Articular chondrocyte of knee joint (primary cell): ENCODE data around the gene DDIT4. TPM values are rescaled to one million over a fixed set of nuclear protein-coding genes. Genes with fewer than 3 reads are reported as not detected.

ENCODE experiments used
- total RNA-seq: library from RNA; depleted of rRNA; stranded (reverse); fragments of >200 nt; gene quantifications from 2 replicates; pipeline ENCODE4 v1.2.3, GENCODE V29; 2012

Gene DDIT4, protein sequence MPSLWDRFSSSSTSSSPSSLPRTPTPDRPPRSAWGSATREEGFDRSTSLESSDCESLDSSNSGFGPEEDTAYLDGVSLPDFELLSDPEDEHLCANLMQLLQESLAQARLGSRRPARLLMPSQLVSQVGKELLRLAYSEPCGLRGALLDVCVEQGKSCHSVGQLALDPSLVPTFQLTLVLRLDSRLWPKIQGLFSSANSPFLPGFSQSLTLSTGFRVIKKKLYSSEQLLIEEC
- total RNA-seq, result 150 and 218 TPM in 2 replicates

DNA sequence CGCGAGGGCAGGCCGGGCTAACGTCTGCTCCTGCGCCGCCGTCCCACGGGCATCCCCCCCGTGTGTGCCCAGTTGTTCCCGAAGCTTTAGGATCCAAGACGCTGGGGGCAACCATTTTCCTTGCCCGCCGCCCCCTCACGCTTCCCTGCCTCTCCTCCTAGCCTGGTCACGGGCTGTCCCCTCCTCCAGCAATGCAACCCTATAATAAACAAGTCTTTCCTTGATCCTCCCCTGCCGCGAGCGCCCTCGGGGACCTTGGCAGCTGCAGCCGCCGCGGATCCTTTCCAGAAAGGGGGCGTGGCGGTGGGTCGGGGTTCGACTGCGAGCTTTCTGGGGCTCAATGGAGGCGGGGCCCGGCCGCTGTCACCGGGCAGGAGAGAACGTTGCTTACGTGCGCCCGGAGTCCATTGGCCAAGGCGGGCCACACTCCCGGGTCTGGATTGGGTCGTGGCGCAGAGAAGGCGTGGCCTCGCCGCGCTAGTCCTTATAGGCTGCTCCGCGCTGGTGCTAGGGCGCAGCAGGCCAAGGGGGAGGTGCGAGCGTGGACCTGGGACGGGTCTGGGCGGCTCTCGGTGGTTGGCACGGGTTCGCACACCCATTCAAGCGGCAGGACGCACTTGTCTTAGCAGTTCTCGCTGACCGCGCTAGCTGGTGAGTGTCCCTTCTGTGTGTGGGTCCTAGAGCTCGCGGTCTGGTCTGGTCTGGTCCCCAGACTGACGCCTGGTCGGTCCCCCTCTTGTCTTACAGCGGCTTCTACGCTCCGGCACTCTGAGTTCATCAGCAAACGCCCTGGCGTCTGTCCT is at the start of gene DDIT4:
TSS of gene DDIT4 (plus strand) at position 515 of the 803 bp plus-strand sequence. CDS start 293 bp downstream, outside the sequence.

Other genes with a start within 250 kb of the DDIT4 start
- gene SPOCK2, start 185.4 kb upstream of the DDIT4 start, total RNA-seq, result 0.11 and 0.13 TPM in 2 replicates
- 78.1 and 79.6 TPM in 2 replicates for gene ANAPC16, start 57.9 kb upstream of the DDIT4 start, total RNA-seq
- 42.7 and 46.3 TPM in 2 replicates for gene ASCC1, start 57.6 kb upstream of the DDIT4 start, total RNA-seq
- gene DNAJB12, start 81.0 kb downstream of the DDIT4 start, total RNA-seq, result 29.6 and 35.8 TPM in 2 replicates